Measurements from ENCODE around the gene CBARP. TPM values are rescaled to one million over a fixed set of nuclear protein-coding genes. Genes with fewer than 3 reads are reported as not detected.

The CBARP gene
- total RNA-seq, 1 donor from 2014 or later = 74.7 TPM

DNA sequence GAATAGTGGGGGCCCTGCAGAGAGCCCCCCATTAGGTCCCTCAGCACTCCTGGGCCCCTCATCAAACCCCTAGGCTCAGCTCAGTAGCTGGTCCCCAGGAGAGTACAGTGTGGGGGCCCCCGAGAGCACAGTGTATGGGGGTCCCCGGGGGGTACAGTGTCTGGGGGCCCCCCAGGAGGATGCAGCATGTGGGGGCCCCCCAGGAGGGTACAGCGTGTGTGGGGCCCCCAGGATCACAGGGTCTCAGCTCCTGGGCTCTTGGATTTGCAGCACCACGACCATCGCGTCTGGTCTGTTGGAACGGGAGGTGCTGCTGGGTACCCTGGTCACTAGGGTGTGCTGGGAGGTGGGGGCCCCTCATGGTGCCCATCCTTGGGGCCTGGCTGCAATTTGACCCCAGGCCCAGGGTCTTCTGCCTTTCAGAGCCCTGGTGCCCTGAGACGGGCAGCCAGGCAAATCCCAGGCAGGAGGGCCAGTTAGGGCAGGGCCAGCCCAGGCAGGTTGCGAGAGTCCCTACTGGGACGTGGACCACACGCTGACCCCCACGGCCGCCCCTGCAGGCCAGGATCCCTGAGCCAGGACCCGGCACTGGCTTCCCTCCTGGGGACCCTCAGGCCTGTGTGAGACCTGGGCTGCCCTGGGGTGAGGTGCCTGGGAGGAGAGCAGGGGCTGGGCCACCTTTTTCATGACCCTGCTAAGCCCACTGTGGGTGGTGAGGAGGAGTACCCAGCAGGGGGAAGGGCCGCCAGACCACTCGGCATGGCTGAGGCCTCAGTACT lies 13.6 kb downstream of the CBARP start:
- H3K4me3 Mint-ChIP-seq (ENCODE audit: unreplicated experiment) = no peak overlapping the region
- H3K4me1 Mint-ChIP-seq (ENCODE audit: low read depth, unreplicated experiment) = peaks cover 3% of the 10 kb centered on the region
- TF ChIP-seq, protein P1, sequence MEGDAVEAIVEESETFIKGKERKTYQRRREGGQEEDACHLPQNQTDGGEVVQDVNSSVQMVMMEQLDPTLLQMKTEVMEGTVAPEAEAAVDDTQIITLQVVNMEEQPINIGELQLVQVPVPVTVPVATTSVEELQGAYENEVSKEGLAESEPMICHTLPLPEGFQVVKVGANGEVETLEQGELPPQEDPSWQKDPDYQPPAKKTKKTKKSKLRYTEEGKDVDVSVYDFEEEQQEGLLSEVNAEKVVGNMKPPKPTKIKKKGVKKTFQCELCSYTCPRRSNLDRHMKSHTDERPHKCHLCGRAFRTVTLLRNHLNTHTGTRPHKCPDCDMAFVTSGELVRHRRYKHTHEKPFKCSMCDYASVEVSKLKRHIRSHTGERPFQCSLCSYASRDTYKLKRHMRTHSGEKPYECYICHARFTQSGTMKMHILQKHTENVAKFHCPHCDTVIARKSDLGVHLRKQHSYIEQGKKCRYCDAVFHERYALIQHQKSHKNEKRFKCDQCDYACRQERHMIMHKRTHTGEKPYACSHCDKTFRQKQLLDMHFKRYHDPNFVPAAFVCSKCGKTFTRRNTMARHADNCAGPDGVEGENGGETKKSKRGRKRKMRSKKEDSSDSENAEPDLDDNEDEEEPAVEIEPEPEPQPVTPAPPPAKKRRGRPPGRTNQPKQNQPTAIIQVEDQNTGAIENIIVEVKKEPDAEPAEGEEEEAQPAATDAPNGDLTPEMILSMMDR (IDR thresholded peaks at IDR 0.05; ENCODE audit: partially characterized antibody, unreplicated experiment) = no peak
- no peak for DNase-seq
- peaks cover 3% of the 10 kb centered on the region for H3K27me3 Mint-ChIP-seq (ENCODE audit: unreplicated experiment)
- no peak overlapping the region for H3K27ac Mint-ChIP-seq (ENCODE audit: unreplicated experiment)
- no peaks in the 10 kb centered on the region for H3K36me3 Mint-ChIP-seq (ENCODE audit: unreplicated experiment)
- H3K9me3 Mint-ChIP-seq (ENCODE audit: unreplicated experiment) = peaks cover 7% of the 10 kb centered on the region

DNA sequence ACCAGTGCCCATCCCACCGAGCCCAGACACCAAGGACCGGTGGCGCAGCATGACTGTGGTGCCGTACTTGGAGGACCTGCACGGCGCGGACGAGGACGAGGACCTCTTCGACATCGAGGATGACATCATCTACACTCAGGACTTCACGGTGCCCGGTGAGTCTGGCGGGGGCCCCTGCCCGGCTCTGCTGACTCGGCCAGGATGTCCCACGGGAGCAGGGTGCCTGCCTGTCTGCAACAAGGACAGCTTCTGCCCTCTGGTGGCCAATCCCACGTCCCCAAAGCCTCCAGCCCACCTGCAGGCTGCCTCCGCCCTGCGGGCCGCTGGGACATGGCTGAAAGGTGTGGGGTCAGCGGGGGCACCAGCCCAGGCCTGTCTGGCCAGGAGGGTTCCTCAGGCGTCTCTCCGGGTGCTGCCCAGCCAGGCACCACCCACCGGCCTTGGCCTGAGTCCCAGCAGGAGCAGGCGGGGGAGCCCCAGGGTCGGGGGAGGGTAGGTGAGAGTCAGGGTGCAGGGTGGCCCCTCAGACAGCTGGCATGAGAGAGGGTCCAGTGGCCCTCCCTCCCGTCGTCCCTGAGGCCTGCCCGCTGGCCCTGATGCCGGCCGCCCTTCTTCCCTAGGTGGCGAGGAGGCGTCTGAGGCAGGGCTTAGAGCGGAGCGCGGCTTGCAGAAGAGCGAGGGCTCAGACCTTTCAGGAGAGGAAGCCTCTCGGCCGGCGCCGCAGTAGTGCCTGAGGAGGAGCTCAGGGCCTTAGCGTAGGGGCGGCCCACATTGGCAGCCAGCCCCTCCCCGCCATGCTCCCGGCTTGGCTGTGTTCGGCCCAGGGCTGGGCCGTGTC lies 14.6 kb downstream of the CBARP start:
- peak overlapping the region; percentile 78 for H3K27ac Mint-ChIP-seq (ENCODE audit: unreplicated experiment)
- no peaks in the 10 kb centered on the region for H3K36me3 Mint-ChIP-seq (ENCODE audit: unreplicated experiment)
- TF ChIP-seq, protein P1 (IDR thresholded peaks at IDR 0.05; ENCODE audit: partially characterized antibody, unreplicated experiment) = peak; percentile 25
- H3K27me3 Mint-ChIP-seq (ENCODE audit: unreplicated experiment) = peaks cover 3% of the 10 kb centered on the region
- H3K4me1 Mint-ChIP-seq (ENCODE audit: low read depth, unreplicated experiment) = peaks cover 3% of the 10 kb centered on the region
- peak overlapping the region; percentile 59 for H3K4me3 Mint-ChIP-seq (ENCODE audit: unreplicated experiment)
- peak; percentile 81 for DNase-seq
- peaks cover 6% of the 10 kb centered on the region for H3K9me3 Mint-ChIP-seq (ENCODE audit: unreplicated experiment)

DNA sequence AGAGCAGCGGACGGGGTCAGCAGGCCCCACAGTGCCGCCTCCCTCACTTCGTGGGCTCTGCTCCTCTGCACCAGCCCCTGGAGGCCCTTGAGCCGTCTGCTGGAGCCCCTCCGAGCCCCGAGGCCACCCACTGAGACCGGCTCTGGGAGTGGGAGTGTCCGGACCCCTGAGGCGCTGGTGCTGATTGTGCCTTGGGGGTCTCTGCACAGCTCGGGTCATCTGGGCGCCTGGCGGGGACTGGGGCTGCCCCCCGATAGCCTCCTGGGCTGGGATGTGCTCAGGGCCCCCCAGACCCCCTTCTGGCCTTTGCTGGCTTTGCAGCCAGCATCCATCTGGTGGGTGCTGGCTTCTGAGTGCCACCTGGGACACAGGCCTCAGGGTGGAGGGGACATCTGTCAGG lies 15.4 kb downstream of the CBARP start:
- Mint-ChIP-seq H3K27ac (ENCODE audit: unreplicated experiment) (peak overlapping the region; percentile 80), H3K9me3 (ENCODE audit: unreplicated experiment) (peaks cover 4% of the 10 kb centered on the region), H3K4me1 (ENCODE audit: low read depth, unreplicated experiment) (peaks cover 7% of the 10 kb centered on the region), H3K36me3 (ENCODE audit: unreplicated experiment) (no peaks in the 10 kb centered on the region), H3K4me3 (ENCODE audit: unreplicated experiment) (peak overlapping the region; percentile 59), H3K27me3 (ENCODE audit: unreplicated experiment) (peaks cover 7% of the 10 kb centered on the region)
- TF ChIP-seq, protein P1 (IDR thresholded peaks at IDR 0.05; ENCODE audit: partially characterized antibody, unreplicated experiment) = peak; percentile 31
- peak; percentile 40 for DNase-seq

DNA sequence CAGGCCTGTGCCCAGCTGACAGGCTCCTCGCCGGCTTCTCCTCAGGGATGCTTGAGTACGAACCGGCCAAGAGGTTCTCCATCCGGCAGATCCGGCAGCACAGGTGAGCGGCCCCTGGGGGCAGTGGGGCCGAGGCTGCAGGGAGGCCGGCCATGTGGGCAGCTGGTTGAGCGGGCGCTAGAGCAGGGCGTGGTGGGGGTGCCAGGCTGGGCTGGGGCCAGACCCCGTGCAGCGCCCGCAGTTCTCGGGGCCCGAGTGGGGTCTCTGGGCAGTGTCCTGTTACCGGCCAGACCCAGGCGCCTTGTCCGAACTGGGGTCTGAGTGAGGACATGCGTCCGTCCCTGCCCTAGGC lies 15.9 kb downstream of the CBARP start:
- peaks cover 7% of the 10 kb centered on the region for H3K27me3 Mint-ChIP-seq (ENCODE audit: unreplicated experiment)
- TF ChIP-seq, protein P1 (IDR thresholded peaks at IDR 0.05; ENCODE audit: partially characterized antibody, unreplicated experiment) = no peak
- no peak for DNase-seq
- peaks cover 10% of the 10 kb centered on the region for H3K4me1 Mint-ChIP-seq (ENCODE audit: low read depth, unreplicated experiment)
- peak overlapping the region; percentile 52 for H3K4me3 Mint-ChIP-seq (ENCODE audit: unreplicated experiment)
- no peaks in the 10 kb centered on the region for H3K36me3 Mint-ChIP-seq (ENCODE audit: unreplicated experiment)
- peaks cover 7% of the 10 kb centered on the region for H3K9me3 Mint-ChIP-seq (ENCODE audit: unreplicated experiment)
- peak overlapping the region; percentile 80 for H3K27ac Mint-ChIP-seq (ENCODE audit: unreplicated experiment)

All from glutamatergic neuron (in vitro differentiated cells).